ENCODE data around the gene CEP350. TPM values are rescaled to one million over a fixed set of nuclear protein-coding genes. Genes with fewer than 3 reads are reported as not detected.

The CEP350 gene
- polyA plus RNA-seq, 3 donors, result 6.7 to 19.8 (median 9.0) TPM

DNA sequence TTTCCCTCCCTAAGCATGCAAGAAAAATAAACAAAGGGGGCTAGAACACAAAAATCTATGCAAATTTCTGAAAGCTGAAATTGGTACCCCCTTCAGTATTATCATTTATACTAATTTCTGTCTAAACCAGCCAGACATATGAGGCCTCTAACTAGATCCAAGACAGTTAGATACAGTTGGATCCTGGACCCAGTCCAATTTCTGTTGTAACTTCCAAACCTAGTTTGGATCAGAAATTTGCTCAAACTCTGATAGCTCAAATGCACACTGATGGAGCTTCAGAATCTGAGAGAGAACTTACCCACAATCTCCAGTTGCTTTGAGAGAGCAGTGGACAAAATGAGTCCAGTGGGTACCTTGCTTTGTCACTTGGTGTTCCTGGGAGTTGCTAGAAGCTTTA, 11.9 kb downstream of the CEP350 start:
- Mint-ChIP-seq H3K27me3 (ENCODE audit: low read depth in 3 of 3) (no peaks in the 10 kb centered on the region), H3K4me1 (peaks cover 45% of the 10 kb centered on the region), H3K9me3 (peaks cover 0 to 9% (median 2%) of the 10 kb centered on the region in 7 donors), H3K36me3 (peaks cover 10% of the 10 kb centered on the region in 2 donors), H3K27ac (no peak overlapping the region), H3K4me3 (no peak overlapping the region)
- TF ChIP-seq CTCF (IDR thresholded peaks at IDR 0.05), result no peak
- H4K20me1 ChIP-seq (ENCODE audit: insufficient read depth, low read length), result peaks cover 94% of the 10 kb centered on the region
- DNase-seq, result no peak
- peaks cover 0 to 13% of the 10 kb centered on the region in 2 donors for H3K36me3 ChIP-seq (replicated peaks in 1 of 2; ENCODE audit: control insufficient read depth in 1 of 2, insufficient read depth in 2 of 2, low read length in 2 of 2)
- no peak overlapping the region for H3K27ac ChIP-seq (ENCODE audit: low read depth in 1 of 2, low read length in 2 of 2)
- no peak overlapping the region for H3K4me2 ChIP-seq (replicated peaks; ENCODE audit: extremely low read depth, low read length, poor library complexity, severe bottlenecking)
- peaks cover 14% of the 10 kb centered on the region in 2 donors for H3K4me1 ChIP-seq (ENCODE audit: control insufficient read depth in 1 of 2, insufficient read depth in 2 of 2, low read length in 2 of 2)
- H3K79me2 ChIP-seq (ENCODE audit: insufficient read depth, low read length), result peaks cover 100% of the 10 kb centered on the region
- H3K27me3 ChIP-seq (ENCODE audit: control insufficient read depth in 2 of 2, insufficient read depth in 2 of 2, low read length in 2 of 2), result no peaks in the 10 kb centered on the region
- no peak overlapping the region for H3K4me3 ChIP-seq (replicated peaks in 1 of 3; ENCODE audit: low read depth in 2 of 3, low read length in 3 of 3)
- peaks cover 0 to 10% of the 10 kb centered on the region in 2 donors for H3K9me3 ChIP-seq (replicated peaks in 1 of 2; ENCODE audit: control insufficient read depth in 1 of 2, insufficient read depth in 1 of 2, low read length in 2 of 2)
- no peak overlapping the region for H3K9ac ChIP-seq (ENCODE audit: insufficient read depth, low read length, poor library complexity, severe bottlenecking)
- H2AFZ ChIP-seq (ENCODE audit: insufficient read depth, low read depth, low read length, poor library complexity, severe bottlenecking), result no peak overlapping the region
- intact Hi-C loops (cut with micrococcal nuclease), result no loop called here

DNA sequence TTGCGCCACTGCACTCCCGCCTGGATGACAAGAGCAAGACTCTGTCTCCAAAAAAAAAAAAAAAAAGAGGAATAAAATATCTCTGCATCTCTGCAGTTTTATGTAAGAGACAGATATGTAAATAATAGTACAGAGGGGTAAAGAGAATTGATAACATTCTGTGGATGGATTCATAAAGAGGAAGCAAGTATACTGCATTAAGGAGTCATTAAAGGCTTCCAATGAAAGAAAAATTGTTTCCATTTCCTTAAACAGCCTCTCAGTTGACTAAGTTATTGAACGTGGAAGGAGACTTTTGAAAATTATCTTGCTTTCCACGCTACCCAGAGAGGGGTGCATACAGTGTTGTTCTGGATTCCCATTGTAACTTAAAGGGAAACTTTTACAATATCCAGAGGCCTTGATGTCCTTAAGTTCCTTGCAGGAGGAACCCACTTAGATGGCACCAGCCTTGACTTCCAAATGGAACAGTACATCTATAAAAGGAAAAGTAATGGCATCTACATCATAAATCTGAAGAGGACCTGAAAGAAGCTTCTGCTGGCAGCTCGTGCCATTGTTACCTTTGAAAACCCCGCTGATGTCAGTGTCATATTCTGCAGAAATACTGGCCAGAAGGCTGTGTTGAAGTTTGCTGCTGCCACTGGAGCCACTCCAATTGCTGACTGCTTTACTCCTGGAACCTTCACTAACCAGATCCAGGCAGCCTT, 13.8 kb downstream of the CEP350 start:
- H3K27ac Mint-ChIP-seq, result peak overlapping the region in 1 of 7 donors; percentile 28

More for the DNA sequence above, 13.8 kb downstream of the CEP350 start:
- peaks cover 15 to 19% of the 10 kb centered on the region in 2 donors for H3K4me1 ChIP-seq (ENCODE audit: control insufficient read depth in 1 of 2, insufficient read depth in 2 of 2, low read length in 2 of 2)
- 100% methylated on average over 2 of the region's 6 CpGs for WGBS (ENCODE audit: insufficient coverage)
- H3K27me3 ChIP-seq (ENCODE audit: control insufficient read depth in 2 of 2, insufficient read depth in 2 of 2, low read length in 2 of 2), result no peaks in the 10 kb centered on the region
- H3K4me3 Mint-ChIP-seq, result no peak overlapping the region
- TF ChIP-seq CTCF (IDR thresholded peaks at IDR 0.05), result no peak
- H3K27ac ChIP-seq (ENCODE audit: low read depth in 1 of 2, low read length in 2 of 2), result peak overlapping the region in 1 of 2 donors; percentile 55
- no peak for DNase-seq
- intact Hi-C loops (cut with micrococcal nuclease), result no loop called here
- peaks cover 45% of the 10 kb centered on the region for H3K4me1 Mint-ChIP-seq
- H3K4me2 ChIP-seq (replicated peaks; ENCODE audit: extremely low read depth, low read length, poor library complexity, severe bottlenecking), result no peak overlapping the region
- no peak overlapping the region for H2AFZ ChIP-seq (ENCODE audit: insufficient read depth, low read depth, low read length, poor library complexity, severe bottlenecking)
- H3K36me3 ChIP-seq (replicated peaks in 1 of 2; ENCODE audit: control insufficient read depth in 1 of 2, insufficient read depth in 2 of 2, low read length in 2 of 2), result peaks cover 0 to 10% of the 10 kb centered on the region in 2 donors
- H3K27me3 Mint-ChIP-seq (ENCODE audit: low read depth in 3 of 3), result no peaks in the 10 kb centered on the region
- peaks cover 8% of the 10 kb centered on the region in 2 donors for H3K36me3 Mint-ChIP-seq
- H3K4me3 ChIP-seq (replicated peaks in 1 of 3; ENCODE audit: low read depth in 2 of 3, low read length in 3 of 3), result no peak overlapping the region
- peaks cover 0 to 10% of the 10 kb centered on the region in 2 donors for H3K9me3 ChIP-seq (replicated peaks in 1 of 2; ENCODE audit: control insufficient read depth in 1 of 2, insufficient read depth in 1 of 2, low read length in 2 of 2)
- no peak overlapping the region for H3K9ac ChIP-seq (ENCODE audit: insufficient read depth, low read length, poor library complexity, severe bottlenecking)
- peaks cover 100% of the 10 kb centered on the region for H3K79me2 ChIP-seq (ENCODE audit: insufficient read depth, low read length)
- H3K9me3 Mint-ChIP-seq, result peaks cover 0 to 9% (median 0%) of the 10 kb centered on the region in 7 donors
- peaks cover 94% of the 10 kb centered on the region for H4K20me1 ChIP-seq (ENCODE audit: insufficient read depth, low read length)

All from CD14-positive monocyte (primary cell).